ENCODE measurements around the gene HNRNPL.
"Not testable (repeated sequence)": the region's sequence is repeated elsewhere in the genome, so short reads cannot be mapped to it uniquely, and the experiment has no call there.

GRCh38 chr19:38807374-38808098 is 42.2 kb downstream of the HNRNPL start:
- not testable (repeated sequence) for TF ChIP-seq RARB (CRISPR knock-in tag; IDR thresholded peaks at IDR 0.05); CSRNP3 (CRISPR knock-in tag; IDR thresholded peaks at IDR 0.05); PPARA (CRISPR knock-in tag; IDR thresholded peaks at IDR 0.05; ENCODE audit: borderline replicate concordance); BACH2 (CRISPR knock-in tag; IDR thresholded peaks at IDR 0.05; ENCODE audit: borderline replicate concordance); PATZ1 (CRISPR knock-in tag; IDR thresholded peaks at IDR 0.05; ENCODE audit: borderline replicate concordance); TOX (CRISPR knock-in tag; IDR thresholded peaks at IDR 0.05; ENCODE audit: borderline replicate concordance); ARNTL (CRISPR knock-in tag; IDR thresholded peaks at IDR 0.05; ENCODE audit: borderline replicate concordance, low read depth); POU6F1 (CRISPR knock-in tag; IDR thresholded peaks at IDR 0.05; ENCODE audit: borderline replicate concordance, low read depth); TCF4 (CRISPR knock-in tag; IDR thresholded peaks at IDR 0.05; ENCODE audit: borderline replicate concordance)

Data from SK-N-SH treated with all-trans-retinoic acid at 6 μM for 48 hours (cell line).